Measurements from ENCODE around the gene B3GAT3.

- TF ChIP-seq JUND (IDR thresholded peaks at IDR 0.05; ENCODE audit: low read length) (peak; percentile 67), CTCF (IDR thresholded peaks at IDR 0.05; ENCODE audit: control extremely low read depth in 1 of 3, insufficient read depth in 1 of 3, low read depth in 1 of 3, low read length in 3 of 3) (no peak), NRF1 (IDR thresholded peaks at IDR 0.05; ENCODE audit: low read depth, low read length) (no peak), SRF (IDR thresholded peaks at IDR 0.05; ENCODE audit: low read depth, low read length) (peak; percentile 49; the same call in 1 of the 2 replicates), CREB1 (IDR thresholded peaks at IDR 0.05) (peak; percentile 96), SP1 (IDR thresholded peaks at IDR 0.05; ENCODE audit: low read depth, low read length) (peak; percentile 92), EP300 (IDR thresholded peaks at IDR 0.05; ENCODE audit: borderline replicate concordance in 1 of 2, low read depth in 2 of 2, low read length in 2 of 2) (peak in 1 of 2 experiments; percentile 71; a peak in 1 of 3 replicates), GABPA (IDR thresholded peaks at IDR 0.05; ENCODE audit: borderline replicate concordance, insufficient read depth, low read length) (peak; percentile 99), CHD2 (IDR thresholded peaks at IDR 0.05; ENCODE audit: low read length) (peak; percentile 59; the same call in 1 of the 2 replicates), KDM1A (IDR thresholded peaks at IDR 0.05; ENCODE audit: borderline replicate concordance, low read length) (no peak), MAX (IDR thresholded peaks at IDR 0.05) (peak; percentile 79), RFX5 (IDR thresholded peaks at IDR 0.05; ENCODE audit: borderline replicate concordance, low read depth, low read length) (no peak; the same call in 1 of the 2 replicates), POLR2AphosphoS5 (IDR thresholded peaks at IDR 0.05; ENCODE audit: low read depth, low read length) (peak; percentile 93)
Measured at GRCh38 chr11:62591448-62592145, 30.2 kb downstream of the B3GAT3 start, which contains the start of gene TUT1.

Measured in H1 (cell line).